ENCODE measurements around the gene EML1. TPM values are rescaled to one million over a fixed set of nuclear protein-coding genes. Genes with fewer than 3 reads are reported as not detected.
A peak's percentile ranks its signal among the peaks of the same experiment; 100 is the strongest.

EML1 gene
- total and polyA plus RNA-seq, 2 of the 13 experiments (the other 11 are each of a cell fraction or from before 2014, with no cell fraction given), result 0.59 to 1.7 TPM

GRCh38 chr14:99792551-99793212 is 531 bp upstream of the EML1 start (continued):
- no peak for TF ChIP-seq ZNF142 (CRISPR knock-in tag; IDR thresholded peaks at IDR 0.05)
- peak; percentile 59; the same call in 1 of the 2 replicates for TF ChIP-seq ZBTB33 (CRISPR knock-in tag; IDR thresholded peaks at IDR 0.05)

GRCh38 chr14:99794151-99794780 is 1.1 kb downstream of the EML1 start:
- no peak for ATAC-seq
- TF ChIP-seq CBX2 (IDR thresholded peaks at IDR 0.05; ENCODE audit: low read depth, low read length), result peak; percentile 98
- no peak for TF ChIP-seq CBX2 (CRISPR knock-in tag; IDR thresholded peaks at IDR 0.05; ENCODE audit: low read depth)
- TF ChIP-seq ZFAT (CRISPR knock-in tag; conservative IDR thresholded peaks at IDR 0.05), result no peak
- ChIA-PET CTCF (ENCODE audit: low intra/inter-chr PET ratio, low total read pairs) (no interaction called here), POLR2A (no interaction called here)
- no TSS peak for BruUV-seq (replicated peaks)
- no peak for FAIRE-seq
- WGBS (ENCODE audit: low lambda C conversion rate), result 23% methylated on average over 4 of the region's 4 CpGs
- Histone ChIP-seq H3K9me3 (ENCODE audit: low read length) (no peaks in the 10 kb centered on the region), H3K79me2 (ENCODE audit: insufficient read depth, low read length) (no peaks in the 10 kb centered on the region), H3K27me3 (ENCODE audit: control insufficient read depth in 1 of 2, insufficient read depth in 2 of 2, low read length in 2 of 2) (peaks cover 2 to 37% of the 10 kb centered on the region in 2 experiments; a peak in 4 of 5 replicates), H3K4me1 (ENCODE audit: insufficient read depth, low read length) (peaks cover 34% of the 10 kb centered on the region), H4K20me1 (ENCODE audit: insufficient read depth, low read length) (no peaks in the 10 kb centered on the region), H2AFZ (ENCODE audit: low read length) (no peak overlapping the region), H3K4me2 (ENCODE audit: low read depth, low read length) (peak overlapping the region; percentile 84), H3K9ac (ENCODE audit: insufficient read depth, low read depth, low read length) (no peak overlapping the region; the same call in 1 of the 2 replicates), H3K36me3 (replicated peaks in 1 of 2; ENCODE audit: control insufficient read depth in 1 of 2, insufficient read depth in 2 of 2, low read length in 2 of 2) (no peaks in the 10 kb centered on the region), H3K4me3 (replicated peaks in 1 of 3; ENCODE audit: insufficient read depth in 1 of 3, low read depth in 2 of 3, low read length in 3 of 3) (peak overlapping the region; percentile 44 to 64 (median 62); a peak in 4 of 6 replicates), H3K27ac (ENCODE audit: extremely low read length, insufficient read depth, low read length) (no peak overlapping the region)
- intact Hi-C loops (cut with micrococcal nuclease; ENCODE audit: unreplicated experiment), result no loop called here
- in situ Hi-C loops (cut with HindIII; ENCODE audit: extremely low pct_ligation_motif_present, low pct_unique_long_range_greater_than_20kb), result no loop called here
- no peak for DNase-seq (ENCODE audit: low spot score)
